NCI-H187 treated with DMSO at 0.1 percent for 48 hours (cell line): ENCODE data around the gene RIN1.
"Not testable (repeated sequence)": the region's sequence is repeated elsewhere in the genome, so short reads cannot be mapped to it uniquely, and the experiment has no call there.

Experiments
- DNase-seq: peaks from one replicate; lab custom pipeline; 2025; lab: John Stamatoyannopoulos, UW

Gene RIN1, protein sequence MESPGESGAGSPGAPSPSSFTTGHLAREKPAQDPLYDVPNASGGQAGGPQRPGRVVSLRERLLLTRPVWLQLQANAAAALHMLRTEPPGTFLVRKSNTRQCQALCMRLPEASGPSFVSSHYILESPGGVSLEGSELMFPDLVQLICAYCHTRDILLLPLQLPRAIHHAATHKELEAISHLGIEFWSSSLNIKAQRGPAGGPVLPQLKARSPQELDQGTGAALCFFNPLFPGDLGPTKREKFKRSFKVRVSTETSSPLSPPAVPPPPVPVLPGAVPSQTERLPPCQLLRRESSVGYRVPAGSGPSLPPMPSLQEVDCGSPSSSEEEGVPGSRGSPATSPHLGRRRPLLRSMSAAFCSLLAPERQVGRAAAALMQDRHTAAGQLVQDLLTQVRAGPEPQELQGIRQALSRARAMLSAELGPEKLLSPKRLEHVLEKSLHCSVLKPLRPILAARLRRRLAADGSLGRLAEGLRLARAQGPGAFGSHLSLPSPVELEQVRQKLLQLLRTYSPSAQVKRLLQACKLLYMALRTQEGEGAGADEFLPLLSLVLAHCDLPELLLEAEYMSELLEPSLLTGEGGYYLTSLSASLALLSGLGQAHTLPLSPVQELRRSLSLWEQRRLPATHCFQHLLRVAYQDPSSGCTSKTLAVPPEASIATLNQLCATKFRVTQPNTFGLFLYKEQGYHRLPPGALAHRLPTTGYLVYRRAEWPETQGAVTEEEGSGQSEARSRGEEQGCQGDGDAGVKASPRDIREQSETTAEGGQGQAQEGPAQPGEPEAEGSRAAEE

GRCh38 chr11:66336234-66337102 lies at the start of gene RIN1:
Gene RIN1, minus strand, starts transcription at chr11:66336434. Its CDS starts 32 bp downstream, at chr11:66336402.
- no peak for DNase-seq

DNA sequence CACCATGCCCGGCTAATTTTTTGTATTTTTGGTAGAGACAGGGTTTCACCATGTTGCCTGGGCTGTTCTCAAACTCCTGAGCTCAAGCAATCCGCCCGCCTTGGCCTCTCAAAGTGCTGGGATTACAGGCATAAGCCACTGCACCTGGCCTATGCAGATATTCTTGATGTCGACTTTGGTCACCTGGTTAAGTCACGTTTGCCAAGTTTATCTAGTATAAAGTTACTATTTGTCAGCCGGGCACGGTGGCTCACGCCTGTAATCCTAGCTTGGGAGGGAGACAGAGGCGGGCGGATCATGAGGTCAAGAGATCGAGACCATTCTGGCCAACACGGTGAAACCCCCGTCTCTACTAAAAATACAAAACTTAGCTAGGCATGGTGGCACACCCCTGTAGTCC lies 48.1 kb upstream of the RIN1 start:
- not testable (repeated sequence) for DNase-seq

DNA sequence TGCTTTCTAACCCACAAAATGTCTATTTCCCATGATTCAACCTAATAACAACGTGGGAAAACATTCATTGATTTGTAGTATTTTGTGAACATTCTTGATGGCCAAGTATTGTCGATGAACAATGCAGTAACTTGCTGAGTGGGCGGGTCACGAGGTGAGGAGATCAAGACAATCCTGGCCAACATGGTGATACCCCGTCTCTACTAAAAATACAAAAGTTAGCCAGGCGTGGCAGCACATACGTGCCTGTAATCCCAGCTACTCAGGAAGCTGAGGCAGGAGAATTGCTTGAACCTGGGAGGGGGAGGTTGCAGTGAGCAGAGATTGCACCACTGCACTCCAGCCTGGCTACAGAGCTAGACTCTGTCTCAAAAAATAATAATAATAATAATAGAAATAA lies 44.0 kb upstream of the RIN1 start:
- not testable (repeated sequence) for DNase-seq

- not testable (repeated sequence) for DNase-seq
Measured at GRCh38 chr11:66373690-66374287, 37.6 kb upstream of the RIN1 start.

DNA sequence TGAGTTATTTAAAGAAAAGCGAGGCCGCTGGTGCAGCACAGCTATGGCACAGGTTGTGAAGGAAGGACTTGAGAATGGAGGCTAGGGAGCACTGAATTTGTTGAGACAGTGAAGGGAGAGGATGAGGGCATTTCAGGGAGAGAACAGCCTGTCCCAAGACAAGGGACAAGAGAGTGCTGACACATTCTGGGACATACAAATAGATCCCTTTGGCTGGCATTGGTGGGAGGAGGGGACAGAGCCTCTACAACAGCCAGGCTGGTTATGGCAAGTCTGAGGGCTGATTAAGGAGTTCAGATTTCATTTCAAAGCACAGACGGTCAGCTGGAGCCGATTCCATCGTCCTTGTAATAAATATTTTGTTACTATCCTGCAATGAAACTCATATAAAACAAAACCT lies 37.0 kb upstream of the RIN1 start:
- no peak for DNase-seq

GRCh38 chr11:66371627-66372415 lies 35.6 kb upstream of the RIN1 start, which contains the start of gene SLC29A2:
Gene SLC29A2, minus strand, starts transcription at chr11:66371760. Its CDS starts 169 bp downstream, at chr11:66371591.
- peak; percentile 57 for DNase-seq

DNA sequence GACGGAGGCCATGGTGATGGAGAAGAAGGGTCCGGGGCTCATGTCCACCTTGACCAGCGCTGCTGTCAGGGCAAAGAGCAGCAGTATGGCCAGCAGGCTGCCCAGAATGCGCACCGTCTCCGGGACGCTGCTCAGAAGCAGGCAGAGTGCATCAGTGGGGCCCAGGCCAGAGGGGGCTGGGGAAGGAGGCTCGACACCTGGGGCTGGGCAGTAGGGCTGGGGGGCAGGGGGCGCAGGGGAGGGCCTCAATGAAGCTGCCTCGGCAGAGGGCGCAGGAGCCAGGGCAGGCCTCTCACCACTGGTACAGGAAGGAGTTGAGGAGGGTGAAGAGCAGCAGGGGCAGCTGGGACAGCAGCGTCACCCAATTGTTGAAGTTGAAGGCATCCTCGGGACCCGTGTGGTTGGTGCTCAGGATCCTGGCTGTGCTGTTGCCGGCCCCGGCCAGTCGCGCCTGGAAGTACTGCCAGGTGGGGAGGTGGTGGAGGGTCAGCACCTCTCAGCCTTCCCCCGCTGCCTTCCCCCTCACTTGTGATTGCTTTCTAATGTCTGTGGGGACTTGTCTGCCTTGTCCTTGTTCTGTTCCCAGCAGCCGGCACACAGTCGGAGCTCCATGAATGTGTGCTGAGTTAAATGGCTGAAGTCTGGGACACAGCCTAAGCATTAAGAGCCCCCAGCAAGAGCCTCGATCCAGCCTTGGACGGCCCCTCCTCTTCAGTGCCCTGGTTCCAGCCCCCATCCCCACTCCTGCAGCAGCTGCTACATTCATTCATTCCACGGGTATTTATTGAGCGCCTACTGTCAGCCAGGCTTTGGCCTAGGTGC lies 33.0 kb upstream of the RIN1 start:
- no peak for DNase-seq

GRCh38 chr11:66368484-66368883 lies 32.2 kb upstream of the RIN1 start:
- no peak for DNase-seq

DNA sequence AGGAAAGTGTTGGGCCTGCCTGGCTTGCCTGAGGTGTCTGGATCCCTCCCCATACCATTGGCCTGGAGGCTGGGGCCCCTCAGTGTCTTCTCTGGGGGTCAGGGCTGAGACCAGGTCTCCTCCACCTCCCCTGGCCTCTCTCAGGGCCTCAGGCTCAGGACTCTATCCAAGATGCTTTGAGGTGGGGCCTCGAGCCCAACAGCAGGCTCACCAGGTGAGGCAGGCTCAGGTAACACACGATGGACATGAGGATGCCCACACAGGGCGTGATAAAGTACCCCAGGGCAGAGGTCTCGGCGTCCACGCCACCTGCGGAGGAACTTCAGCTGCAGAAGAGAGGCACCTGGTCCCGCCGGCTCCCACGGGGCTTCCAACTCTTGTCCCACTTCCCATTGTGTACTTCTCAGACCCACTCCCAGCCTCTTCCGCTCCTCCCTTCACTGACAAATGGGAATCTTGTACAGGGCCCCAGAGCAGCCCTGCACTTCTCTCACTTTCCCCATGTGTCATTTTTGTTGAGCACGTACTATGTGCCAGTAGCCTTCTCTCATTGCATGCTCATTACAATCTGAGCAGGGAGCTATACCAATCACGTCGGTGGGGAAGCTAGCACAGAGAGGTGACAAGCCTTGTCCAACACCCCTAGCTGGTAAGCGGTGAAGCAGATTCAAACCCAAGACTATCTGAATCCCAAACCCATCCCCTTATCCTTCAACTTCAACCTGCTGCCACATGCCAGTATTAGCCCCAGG lies 31.5 kb upstream of the RIN1 start:
- DNase-seq: no peak

DNA sequence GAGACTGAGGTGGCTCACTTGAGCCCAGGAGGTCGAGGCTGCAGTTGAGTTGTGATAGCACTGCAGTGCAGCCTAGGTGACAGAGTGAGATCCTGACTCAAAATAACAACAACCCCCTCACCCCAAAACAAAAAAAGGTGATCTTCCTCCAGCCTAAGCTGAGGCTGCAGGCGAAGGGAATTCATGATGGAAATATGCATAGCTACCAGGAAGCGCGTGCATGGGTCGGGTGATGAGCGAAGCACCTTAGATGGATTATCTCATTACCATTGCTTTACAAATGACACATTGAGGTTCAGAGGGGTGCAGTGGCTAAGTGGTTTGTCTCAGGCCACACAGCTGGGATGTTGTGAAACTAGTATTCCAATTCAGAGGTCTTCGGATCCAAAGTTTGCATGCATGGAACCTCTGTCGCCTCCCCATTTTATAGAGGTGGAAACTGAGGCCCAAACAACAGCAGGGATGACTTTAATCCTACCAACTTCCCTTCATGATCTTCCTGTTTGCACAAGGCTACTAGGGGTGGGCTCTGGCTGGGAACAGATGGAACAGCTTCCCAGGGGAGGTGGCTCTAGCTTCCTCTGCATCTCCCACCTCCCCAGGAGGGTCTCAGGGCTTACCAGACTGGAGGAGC lies 30.7 kb upstream of the RIN1 start:
- DNase-seq: no peak

- DNase-seq: no peak
Measured at GRCh38 chr11:66365711-66366619, 29.7 kb upstream of the RIN1 start.

- no peak for DNase-seq
Measured at GRCh38 chr11:66365166-66365565, 28.9 kb upstream of the RIN1 start.

DNA sequence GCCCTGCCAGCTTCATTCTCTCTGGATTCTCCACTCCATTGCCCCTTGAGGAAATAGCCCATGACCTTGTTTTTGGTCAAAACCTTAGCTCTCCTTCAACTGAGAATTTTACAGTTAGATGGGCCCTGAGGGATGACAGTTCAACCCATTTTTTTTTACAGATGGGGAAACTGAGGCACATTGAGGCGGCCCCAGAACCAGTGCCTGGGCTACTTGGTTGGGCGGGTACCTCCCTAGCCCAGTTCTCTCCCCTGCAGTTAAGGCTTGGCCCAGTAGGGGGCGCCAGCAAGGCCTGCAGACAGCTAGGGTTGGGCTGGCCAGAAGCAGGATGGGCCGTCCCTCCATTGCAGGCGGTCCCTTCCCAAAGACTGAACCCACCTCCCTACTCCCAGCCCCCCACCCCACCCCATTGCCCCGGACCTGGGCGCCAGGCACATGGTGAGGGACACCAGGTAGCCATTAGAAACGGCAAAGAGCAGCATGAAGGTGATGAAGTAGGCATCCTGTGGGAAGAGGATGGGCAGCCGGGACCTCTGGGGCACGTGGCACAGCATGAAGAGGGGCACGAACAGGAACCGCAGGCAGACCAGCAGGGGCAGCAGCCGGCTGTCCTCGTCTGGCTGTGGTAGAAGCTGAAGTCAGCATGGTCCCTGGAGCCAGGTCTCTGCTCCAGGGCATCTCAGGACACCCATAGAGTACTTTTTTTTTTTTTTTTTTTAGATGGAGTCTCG lies 27.7 kb upstream of the RIN1 start:
- DNase-seq: no peak

DNA sequence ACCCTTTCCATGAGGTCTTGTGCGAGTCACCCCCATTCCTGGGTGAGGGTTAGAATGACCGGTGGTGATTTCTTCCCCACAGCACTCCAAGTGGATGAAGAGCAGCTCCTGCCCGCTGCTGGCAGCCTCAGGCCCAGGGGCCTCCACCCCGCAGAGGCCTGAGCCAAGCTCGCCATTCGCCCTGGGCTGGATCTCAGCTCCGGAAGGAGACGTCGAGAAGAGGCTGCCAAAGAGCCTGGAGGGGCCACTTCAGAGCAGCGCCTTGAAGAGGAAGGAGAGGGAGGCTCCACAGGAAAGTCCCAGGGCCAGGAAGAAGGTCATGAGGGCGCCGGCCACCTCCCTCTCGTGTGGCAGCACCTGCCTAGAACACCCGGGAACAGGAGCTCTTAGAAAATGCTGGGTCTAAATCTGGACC lies 27.0 kb upstream of the RIN1 start:
- no peak for DNase-seq

DNA sequence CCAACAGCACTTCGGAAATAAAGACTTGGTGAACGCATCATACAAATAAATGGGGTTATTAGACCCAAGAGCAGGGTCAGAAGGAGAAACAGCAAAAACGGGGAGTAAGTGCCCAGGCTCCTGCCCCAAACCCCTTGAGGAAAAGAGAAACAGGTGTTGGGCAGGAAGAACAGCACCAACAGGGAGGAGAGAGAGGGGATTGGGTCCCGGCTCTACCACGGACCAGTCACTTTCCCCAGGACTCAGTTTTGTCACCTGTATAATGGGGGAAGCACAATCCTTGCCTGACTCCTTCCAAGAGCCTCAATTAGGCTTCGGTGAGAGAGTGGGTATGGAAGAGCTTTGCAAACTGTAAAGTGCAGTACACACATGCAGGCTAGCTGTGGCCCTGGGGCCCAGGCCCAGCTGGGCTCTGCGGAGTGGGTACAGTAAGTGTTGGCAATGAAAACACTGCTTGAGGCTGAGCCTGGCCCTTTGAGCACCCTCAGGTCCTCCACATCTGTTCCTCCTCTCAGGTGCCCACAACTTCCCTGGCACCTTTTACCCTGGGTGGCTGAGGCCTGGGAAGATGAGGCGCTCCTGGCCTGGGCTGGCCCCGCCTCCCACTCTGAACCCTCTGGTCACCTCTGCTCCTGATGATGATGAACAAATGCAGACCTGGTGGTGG lies 26.4 kb upstream of the RIN1 start:
- no peak for DNase-seq

DNA sequence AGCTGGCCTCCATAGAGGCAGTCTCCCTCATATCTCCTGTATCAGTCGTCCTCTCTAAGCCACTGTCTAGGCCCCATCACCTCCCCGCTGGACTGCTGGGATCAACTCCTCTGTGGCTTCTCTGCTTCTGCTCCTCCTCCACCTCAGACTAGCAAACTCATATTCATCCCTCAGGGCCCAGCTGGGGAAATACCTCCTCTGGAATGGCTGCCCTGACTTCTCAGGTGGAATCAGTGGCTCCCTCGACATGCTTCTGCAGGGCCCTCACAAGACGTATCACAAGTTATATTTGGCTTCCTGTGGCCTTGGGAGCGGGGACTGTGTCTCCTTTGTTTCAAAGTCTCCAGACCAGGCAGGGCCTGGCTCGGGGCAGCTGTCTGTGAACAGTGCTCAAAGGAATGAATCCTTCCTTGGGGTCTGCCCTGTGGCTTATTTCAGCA lies 25.3 kb upstream of the RIN1 start:
- DNase-seq: no peak
